SIG-M5 (cell line): ENCODE measurements around the gene ACOT6.
"Not testable (repeated sequence)": the region's sequence is repeated elsewhere in the genome, so short reads cannot be mapped to it uniquely, and the experiment has no call there.

Experiments
- DNase-seq: peaks from one replicate; lab custom pipeline; 2025; lab: John Stamatoyannopoulos, UW

The ACOT6 gene

GRCh38 chr14:73599499-73599898 lies 12.8 kb upstream of the ACOT6 start:
- no peak for DNase-seq

GRCh38 chr14:73602994-73603393 lies 9.3 kb upstream of the ACOT6 start:
- DNase-seq, result no peak

GRCh38 chr14:73606271-73606670 lies 6.0 kb upstream of the ACOT6 start:
- no peak for DNase-seq

GRCh38 chr14:73607241-73607640 lies 5.1 kb upstream of the ACOT6 start:
- no peak for DNase-seq

- no peak for DNase-seq
Observed at GRCh38 chr14:73610687-73611086, 1.6 kb upstream of the ACOT6 start.

GRCh38 chr14:73613046-73613383 lies 698 bp downstream of the ACOT6 start:
- no peak for DNase-seq

GRCh38 chr14:73613419-73613963 lies 1.2 kb downstream of the ACOT6 start:
- DNase-seq, result no peak

- DNase-seq, result no peak
Observed at GRCh38 chr14:73616831-73617230, 4.5 kb downstream of the ACOT6 start.

- DNase-seq, result no peak
Observed at GRCh38 chr14:73619524-73619923, 7.2 kb downstream of the ACOT6 start.

- DNase-seq, result no peak
Observed at GRCh38 chr14:73620268-73620667, 8.0 kb downstream of the ACOT6 start.

GRCh38 chr14:73623504-73624054 lies 11.3 kb downstream of the ACOT6 start:
- no peak for DNase-seq

- DNase-seq, result no peak
Observed at GRCh38 chr14:73625706-73626105, 13.4 kb downstream of the ACOT6 start.

GRCh38 chr14:73627151-73627558 lies 14.8 kb downstream of the ACOT6 start:
- DNase-seq, result no peak

- DNase-seq, result no peak
Observed at GRCh38 chr14:73630009-73630780, 17.9 kb downstream of the ACOT6 start.

GRCh38 chr14:73633116-73634010 lies 21.0 kb downstream of the ACOT6 start:
- no peak for DNase-seq

GRCh38 chr14:73634011-73634833 lies 21.9 kb downstream of the ACOT6 start:
- DNase-seq, result no peak

GRCh38 chr14:73636355-73636754 lies 24.0 kb downstream of the ACOT6 start:
- DNase-seq, result not testable (repeated sequence)

- no peak for DNase-seq
Observed at GRCh38 chr14:73637830-73638229, 25.5 kb downstream of the ACOT6 start.

GRCh38 chr14:73640796-73641365 lies 28.6 kb downstream of the ACOT6 start:
- no peak for DNase-seq

- peak; percentile 3 for DNase-seq
Observed at GRCh38 chr14:73644531-73645247, 32.4 kb downstream of the ACOT6 start, which contains the start of gene DNAL1. DNAL1 (plus strand) TSS chr14:73644986; CDS start chr14:73645040, 54 bp downstream.

GRCh38 chr14:73645248-73645610 lies 32.9 kb downstream of the ACOT6 start:
- DNase-seq, result no peak
